NCI-H1105 (cell line): ENCODE data around the gene ALLC.

Experiments
- DNase-seq: peaks from one replicate; lab custom pipeline; 2025; lab: John Stamatoyannopoulos, UW

The ALLC gene

GRCh38 chr2:3725458-3726250 is 67.7 kb downstream of the ALLC start:
- no peak for DNase-seq

GRCh38 chr2:3726511-3726910 is 68.5 kb downstream of the ALLC start:
- no peak for DNase-seq

GRCh38 chr2:3727397-3728045 is 69.5 kb downstream of the ALLC start:
- DNase-seq, result no peak

GRCh38 chr2:3728104-3729054 is 70.4 kb downstream of the ALLC start:
- peak; percentile 28 for DNase-seq

- no peak for DNase-seq
Measured at GRCh38 chr2:3729055-3729448, 71.1 kb downstream of the ALLC start.

- DNase-seq, result no peak
Measured at GRCh38 chr2:3729786-3730185, 71.8 kb downstream of the ALLC start.

GRCh38 chr2:3730646-3731045 is 72.6 kb downstream of the ALLC start:
- DNase-seq, result no peak

GRCh38 chr2:3731829-3732228 is 73.8 kb downstream of the ALLC start:
- no peak for DNase-seq

GRCh38 chr2:3736112-3736511 is 78.1 kb downstream of the ALLC start:
- no peak for DNase-seq

GRCh38 chr2:3737128-3737527 is 79.1 kb downstream of the ALLC start:
- DNase-seq, result no peak

GRCh38 chr2:3738454-3738853 is 80.5 kb downstream of the ALLC start:
- peak; percentile 7 for DNase-seq

- DNase-seq, result no peak
Measured at GRCh38 chr2:3739313-3739712, 81.3 kb downstream of the ALLC start.

GRCh38 chr2:3741396-3741795 is 83.4 kb downstream of the ALLC start:
- no peak for DNase-seq

GRCh38 chr2:3741867-3742602 is 84.0 kb downstream of the ALLC start:
- DNase-seq, result no peak

- DNase-seq, result no peak
Measured at GRCh38 chr2:3742743-3743508, 84.9 kb downstream of the ALLC start.

GRCh38 chr2:3743951-3744555 is 86.1 kb downstream of the ALLC start:
- no peak for DNase-seq

- no peak for DNase-seq
Measured at GRCh38 chr2:3745920-3746319, 87.9 kb downstream of the ALLC start.

GRCh38 chr2:3747032-3747654 is 89.1 kb downstream of the ALLC start:
- DNase-seq, result no peak

GRCh38 chr2:3747826-3748225 is 89.8 kb downstream of the ALLC start:
- no peak for DNase-seq

GRCh38 chr2:3749201-3749600 is 91.2 kb downstream of the ALLC start:
- DNase-seq, result no peak
